Measurements from ENCODE around the gene PLXNB2. TPM values are rescaled to one million over a fixed set of nuclear protein-coding genes. Genes with fewer than 3 reads are reported as not detected.

PLXNB2 gene
- total RNA-seq, 1 donor from 2014 or later = 346 TPM

DNA sequence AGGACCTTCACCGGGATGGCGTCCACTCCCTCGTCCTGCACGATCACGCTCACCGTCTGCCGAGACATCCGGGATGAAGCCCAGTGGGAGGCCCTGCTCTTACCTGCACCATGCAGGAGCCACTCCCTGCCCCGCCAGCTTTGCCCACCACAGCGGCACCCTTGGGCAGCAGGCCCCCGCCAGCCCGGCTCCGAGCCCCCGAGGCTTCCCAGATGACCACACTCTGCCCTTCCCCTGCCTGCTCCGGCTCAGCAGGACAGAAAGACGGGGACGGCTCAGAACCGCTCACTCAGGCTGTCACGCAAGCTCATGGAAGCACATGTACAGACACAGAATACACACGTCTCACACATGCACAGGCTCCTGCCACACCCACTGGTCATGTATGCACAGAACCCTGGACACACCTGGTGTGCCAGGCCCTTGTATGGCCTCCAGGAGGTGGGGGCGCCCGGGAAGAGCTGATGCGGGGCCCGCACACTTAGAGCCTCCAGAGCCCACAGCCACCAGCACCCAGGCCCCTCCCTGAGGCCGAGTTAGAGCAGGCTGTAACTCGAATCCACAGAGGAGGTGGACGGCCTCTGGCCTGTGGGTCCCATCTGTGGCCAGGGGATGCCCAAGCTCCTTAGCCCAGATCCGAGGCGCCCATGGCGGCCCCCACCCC is 28.4 kb downstream of the PLXNB2 start:
- Mint-ChIP-seq H3K36me3 (ENCODE audit: low read depth) (peaks cover 17% of the 10 kb centered on the region), H3K27ac (ENCODE audit: unreplicated experiment) (peak overlapping the region; percentile 57), H3K4me1 (ENCODE audit: low read depth) (peaks cover 6% of the 10 kb centered on the region), H3K9me3 (ENCODE audit: low read depth) (no peaks in the 10 kb centered on the region), H3K27me3 (ENCODE audit: low read depth) (no peaks in the 10 kb centered on the region), H3K4me3 (ENCODE audit: unreplicated experiment) (no peak overlapping the region)
- DNase-seq (ENCODE audit: low spot score) = no peak
- TF ChIP-seq, protein P1, sequence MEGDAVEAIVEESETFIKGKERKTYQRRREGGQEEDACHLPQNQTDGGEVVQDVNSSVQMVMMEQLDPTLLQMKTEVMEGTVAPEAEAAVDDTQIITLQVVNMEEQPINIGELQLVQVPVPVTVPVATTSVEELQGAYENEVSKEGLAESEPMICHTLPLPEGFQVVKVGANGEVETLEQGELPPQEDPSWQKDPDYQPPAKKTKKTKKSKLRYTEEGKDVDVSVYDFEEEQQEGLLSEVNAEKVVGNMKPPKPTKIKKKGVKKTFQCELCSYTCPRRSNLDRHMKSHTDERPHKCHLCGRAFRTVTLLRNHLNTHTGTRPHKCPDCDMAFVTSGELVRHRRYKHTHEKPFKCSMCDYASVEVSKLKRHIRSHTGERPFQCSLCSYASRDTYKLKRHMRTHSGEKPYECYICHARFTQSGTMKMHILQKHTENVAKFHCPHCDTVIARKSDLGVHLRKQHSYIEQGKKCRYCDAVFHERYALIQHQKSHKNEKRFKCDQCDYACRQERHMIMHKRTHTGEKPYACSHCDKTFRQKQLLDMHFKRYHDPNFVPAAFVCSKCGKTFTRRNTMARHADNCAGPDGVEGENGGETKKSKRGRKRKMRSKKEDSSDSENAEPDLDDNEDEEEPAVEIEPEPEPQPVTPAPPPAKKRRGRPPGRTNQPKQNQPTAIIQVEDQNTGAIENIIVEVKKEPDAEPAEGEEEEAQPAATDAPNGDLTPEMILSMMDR (IDR thresholded peaks at IDR 0.05) = no peak

DNA sequence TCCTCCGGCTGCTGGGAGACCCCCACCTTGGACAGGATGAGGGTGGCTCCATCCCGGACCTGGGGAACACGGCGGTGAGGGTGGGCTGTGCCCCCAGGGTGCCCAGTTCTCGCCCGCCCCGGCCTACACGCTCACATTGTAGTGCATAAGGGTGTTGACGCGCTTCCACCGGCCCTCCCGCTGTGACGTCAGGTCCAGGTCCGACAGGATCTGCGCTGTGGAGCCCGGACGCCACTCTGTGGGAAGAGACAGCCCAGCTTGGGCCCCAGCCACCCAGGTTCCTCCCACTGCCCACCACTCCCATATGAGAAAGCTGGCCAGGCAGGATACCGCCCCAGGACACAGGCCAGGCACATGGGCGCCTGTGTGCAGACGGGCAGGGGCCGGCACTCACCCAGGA is 29.0 kb downstream of the PLXNB2 start:
- Mint-ChIP-seq H3K27me3 (ENCODE audit: low read depth) (no peaks in the 10 kb centered on the region), H3K27ac (ENCODE audit: unreplicated experiment) (no peak overlapping the region), H3K36me3 (ENCODE audit: low read depth) (peaks cover 17% of the 10 kb centered on the region), H3K9me3 (ENCODE audit: low read depth) (no peaks in the 10 kb centered on the region), H3K4me3 (ENCODE audit: unreplicated experiment) (no peak overlapping the region), H3K4me1 (ENCODE audit: low read depth) (peaks cover 6% of the 10 kb centered on the region)
- DNase-seq (ENCODE audit: low spot score) = no peak
- TF ChIP-seq, protein P1 (IDR thresholded peaks at IDR 0.05) = no peak

DNA sequence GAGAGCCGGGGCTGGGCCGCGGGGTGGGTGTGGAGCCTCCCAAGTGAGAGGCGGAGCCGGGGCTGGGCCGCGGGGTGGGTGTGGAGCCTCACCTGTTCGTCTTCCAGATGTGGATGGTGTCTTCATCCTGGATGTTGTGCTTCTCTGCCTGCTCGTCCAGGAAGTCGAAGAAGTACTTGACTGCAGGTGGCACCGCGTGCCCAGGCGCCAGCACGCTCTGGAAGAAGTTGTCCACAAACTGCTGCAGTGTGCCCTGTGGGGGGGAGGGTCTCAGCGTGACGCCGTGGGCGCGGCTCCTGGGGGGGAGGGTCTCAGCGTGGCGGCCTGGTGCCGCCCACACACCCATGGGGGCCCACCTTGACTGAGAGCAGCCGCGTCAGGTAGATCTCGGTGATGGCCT is 29.7 kb downstream of the PLXNB2 start:
- H3K36me3 Mint-ChIP-seq (ENCODE audit: low read depth) = peaks cover 17% of the 10 kb centered on the region

GRCh38 chr22:50276143-50276542 is 31.3 kb downstream of the PLXNB2 start:
- DNase-seq (ENCODE audit: low spot score) = no peak
- H3K4me3 Mint-ChIP-seq (ENCODE audit: unreplicated experiment) = no peak overlapping the region
- H3K27ac Mint-ChIP-seq (ENCODE audit: unreplicated experiment) = no peak overlapping the region
- no peaks in the 10 kb centered on the region for H3K27me3 Mint-ChIP-seq (ENCODE audit: low read depth)
- peaks cover 15% of the 10 kb centered on the region for H3K36me3 Mint-ChIP-seq (ENCODE audit: low read depth)
- H3K9me3 Mint-ChIP-seq (ENCODE audit: low read depth) = no peaks in the 10 kb centered on the region
- H3K4me1 Mint-ChIP-seq (ENCODE audit: low read depth) = peaks cover 5% of the 10 kb centered on the region
- TF ChIP-seq, protein P1 (IDR thresholded peaks at IDR 0.05) = peak; percentile 80

More for the DNA sequence above, 29.7 kb downstream of the PLXNB2 start:
- Mint-ChIP-seq H3K27me3 (ENCODE audit: low read depth) (no peaks in the 10 kb centered on the region), H3K4me3 (ENCODE audit: unreplicated experiment) (no peak overlapping the region), H3K9me3 (ENCODE audit: low read depth) (no peaks in the 10 kb centered on the region), H3K27ac (ENCODE audit: unreplicated experiment) (no peak overlapping the region), H3K4me1 (ENCODE audit: low read depth) (peaks cover 4% of the 10 kb centered on the region)
- TF ChIP-seq, protein P1 (IDR thresholded peaks at IDR 0.05) = no peak
- no peak for DNase-seq (ENCODE audit: low spot score)

DNA sequence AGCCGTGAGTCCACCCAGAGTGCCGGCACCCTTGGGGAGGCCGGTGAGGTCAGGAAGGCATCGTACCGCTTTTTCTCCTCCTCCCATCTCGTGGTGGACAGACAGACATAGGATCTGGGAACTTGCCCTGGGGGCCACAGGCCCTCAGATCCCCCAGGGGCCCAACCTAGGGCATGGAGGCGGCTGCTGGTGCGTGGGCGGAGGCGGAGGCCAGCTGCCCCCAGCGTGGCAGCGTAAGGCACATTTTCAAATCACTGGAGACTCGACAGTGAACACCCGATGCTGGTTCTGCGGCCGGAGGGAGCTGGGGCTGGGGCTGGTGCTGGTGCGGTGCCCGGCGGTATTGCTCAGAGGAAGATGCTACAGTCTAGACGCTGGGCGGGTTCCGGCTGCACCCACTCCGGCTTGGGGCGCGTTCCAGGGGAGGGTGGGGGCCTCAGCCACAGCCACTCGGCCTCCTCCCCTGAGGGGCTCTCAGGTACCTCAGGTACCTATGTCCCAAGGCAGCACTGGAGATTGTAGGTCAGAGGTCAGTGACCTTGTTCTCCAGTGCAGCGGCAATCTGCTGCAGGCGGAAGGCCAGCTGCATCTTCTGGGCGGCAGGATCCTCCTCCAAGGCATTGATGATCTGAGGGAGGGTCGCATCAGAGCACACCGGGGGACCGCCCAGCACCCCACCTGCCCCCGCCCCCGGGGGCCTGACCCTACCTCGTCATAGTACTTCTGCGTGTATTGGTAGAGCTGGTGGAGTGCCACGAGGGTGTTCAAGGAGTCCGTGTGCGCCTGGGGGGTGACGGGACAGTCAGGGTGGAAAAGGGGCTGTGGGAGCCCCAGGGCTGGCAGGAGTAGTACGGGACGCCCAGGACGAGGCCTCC is 32.0 kb downstream of the PLXNB2 start:
- Mint-ChIP-seq H3K27me3 (ENCODE audit: low read depth) (no peaks in the 10 kb centered on the region), H3K9me3 (ENCODE audit: low read depth) (no peaks in the 10 kb centered on the region), H3K4me1 (ENCODE audit: low read depth) (peaks cover 10% of the 10 kb centered on the region), H3K36me3 (ENCODE audit: low read depth) (peaks cover 14% of the 10 kb centered on the region), H3K27ac (ENCODE audit: unreplicated experiment) (no peak overlapping the region), H3K4me3 (ENCODE audit: unreplicated experiment) (no peak overlapping the region)
- TF ChIP-seq, protein P1 (IDR thresholded peaks at IDR 0.05) = no peak
- DNase-seq (ENCODE audit: low spot score) = no peak

Measured in chondrocyte (in vitro differentiated cells).